ENCODE results near the gene FNDC7.
A peak's percentile ranks its signal among the peaks of the same experiment; 100 is the strongest.

Gene FNDC7

DNA sequence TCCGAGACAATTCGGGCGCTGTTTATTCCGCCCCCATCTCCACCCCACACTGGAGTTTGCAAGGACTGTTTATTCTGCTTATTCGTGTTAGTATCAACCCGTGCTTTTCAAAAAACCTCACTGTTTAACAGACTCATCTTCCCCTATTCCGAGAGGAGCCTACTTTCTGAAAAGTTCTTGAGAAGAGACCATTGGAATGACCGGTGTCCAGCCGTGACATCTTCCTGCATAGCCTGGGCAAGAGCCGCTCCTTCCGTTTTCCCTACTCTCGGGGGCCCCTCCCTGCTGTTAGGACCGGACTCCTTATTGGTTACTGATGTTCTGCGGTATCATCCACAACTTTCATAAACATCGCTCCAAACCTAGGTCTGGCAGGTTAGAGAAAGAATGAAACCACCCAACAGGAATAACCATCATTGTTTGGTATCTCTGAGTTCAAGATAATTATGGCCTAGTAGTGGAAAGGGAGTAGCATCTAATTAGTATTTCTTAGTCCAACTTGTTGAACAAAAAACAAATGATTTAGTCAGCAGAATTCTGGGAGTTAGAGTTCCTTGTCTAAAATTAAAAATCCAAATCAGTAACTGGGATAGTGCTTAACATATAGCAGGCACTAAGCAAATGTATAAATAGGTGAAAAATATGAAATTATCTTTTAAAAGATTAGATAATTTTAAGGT lies 34.6 kb downstream of the FNDC7 start:
- DNase-seq (ENCODE audit: low read depth in 1 of 2, low spot score in 1 of 2): peak; percentile 42 to 78
- H3K4me3 ChIP-seq (replicated peaks; ENCODE audit: insufficient read depth, low read length): peak overlapping the region; percentile 79
- no peaks in the 10 kb centered on the region for H3K27me3 ChIP-seq (ENCODE audit: insufficient read depth, poor library complexity, severe bottlenecking)
- peak; percentile 3; the same call in 1 of the 2 replicates for TF ChIP-seq POLR2AphosphoS5 (IDR thresholded peaks at IDR 0.05; ENCODE audit: low read depth)
- TF ChIP-seq, protein P1, sequence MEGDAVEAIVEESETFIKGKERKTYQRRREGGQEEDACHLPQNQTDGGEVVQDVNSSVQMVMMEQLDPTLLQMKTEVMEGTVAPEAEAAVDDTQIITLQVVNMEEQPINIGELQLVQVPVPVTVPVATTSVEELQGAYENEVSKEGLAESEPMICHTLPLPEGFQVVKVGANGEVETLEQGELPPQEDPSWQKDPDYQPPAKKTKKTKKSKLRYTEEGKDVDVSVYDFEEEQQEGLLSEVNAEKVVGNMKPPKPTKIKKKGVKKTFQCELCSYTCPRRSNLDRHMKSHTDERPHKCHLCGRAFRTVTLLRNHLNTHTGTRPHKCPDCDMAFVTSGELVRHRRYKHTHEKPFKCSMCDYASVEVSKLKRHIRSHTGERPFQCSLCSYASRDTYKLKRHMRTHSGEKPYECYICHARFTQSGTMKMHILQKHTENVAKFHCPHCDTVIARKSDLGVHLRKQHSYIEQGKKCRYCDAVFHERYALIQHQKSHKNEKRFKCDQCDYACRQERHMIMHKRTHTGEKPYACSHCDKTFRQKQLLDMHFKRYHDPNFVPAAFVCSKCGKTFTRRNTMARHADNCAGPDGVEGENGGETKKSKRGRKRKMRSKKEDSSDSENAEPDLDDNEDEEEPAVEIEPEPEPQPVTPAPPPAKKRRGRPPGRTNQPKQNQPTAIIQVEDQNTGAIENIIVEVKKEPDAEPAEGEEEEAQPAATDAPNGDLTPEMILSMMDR (IDR thresholded peaks at IDR 0.05; ENCODE audit: insufficient read depth, low read length): no peak
- no peak for TF ChIP-seq SPI1 (IDR thresholded peaks at IDR 0.05; ENCODE audit: borderline replicate concordance, low read depth)
- TF ChIP-seq REST (IDR thresholded peaks at IDR 0.05; ENCODE audit: insufficient replicate concordance, low read depth): no peak
- H3K27ac ChIP-seq (replicated peaks): peak overlapping the region; percentile 96

DNA sequence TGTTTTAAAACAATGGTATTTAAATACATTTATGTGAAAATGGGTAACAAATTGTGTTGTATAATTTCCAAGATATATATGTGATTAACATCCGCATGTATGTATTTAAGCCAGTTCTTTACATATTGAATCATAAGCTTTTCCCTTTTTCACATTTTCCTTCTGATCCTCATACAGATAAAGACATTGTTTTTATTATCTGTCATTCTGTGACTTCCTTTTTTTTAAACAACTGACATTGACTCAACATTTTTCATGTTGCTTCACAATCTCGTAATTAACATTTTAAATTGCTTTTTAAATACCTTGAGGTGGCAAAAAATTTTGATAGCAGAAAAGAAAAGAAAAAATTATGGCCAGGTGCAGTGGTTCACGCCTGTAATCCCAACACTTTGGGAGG lies 35.2 kb downstream of the FNDC7 start:
- Histone ChIP-seq H3K27me3 (ENCODE audit: insufficient read depth, poor library complexity, severe bottlenecking) (no peaks in the 10 kb centered on the region), H3K27ac (replicated peaks) (peak overlapping the region; percentile 96; the same call in 1 of the 2 replicates), H3K4me3 (replicated peaks; ENCODE audit: insufficient read depth, low read length) (peak overlapping the region; percentile 79; the same call in 1 of the 2 replicates)
- TF ChIP-seq SPI1 (IDR thresholded peaks at IDR 0.05; ENCODE audit: borderline replicate concordance, low read depth) (peak; percentile 81), GABPA (IDR thresholded peaks at IDR 0.05; ENCODE audit: low read depth) (no peak)
- DNase-seq (ENCODE audit: low read depth in 1 of 2, low spot score in 1 of 2): peak in 1 of 2 experiments; percentile 28

DNA sequence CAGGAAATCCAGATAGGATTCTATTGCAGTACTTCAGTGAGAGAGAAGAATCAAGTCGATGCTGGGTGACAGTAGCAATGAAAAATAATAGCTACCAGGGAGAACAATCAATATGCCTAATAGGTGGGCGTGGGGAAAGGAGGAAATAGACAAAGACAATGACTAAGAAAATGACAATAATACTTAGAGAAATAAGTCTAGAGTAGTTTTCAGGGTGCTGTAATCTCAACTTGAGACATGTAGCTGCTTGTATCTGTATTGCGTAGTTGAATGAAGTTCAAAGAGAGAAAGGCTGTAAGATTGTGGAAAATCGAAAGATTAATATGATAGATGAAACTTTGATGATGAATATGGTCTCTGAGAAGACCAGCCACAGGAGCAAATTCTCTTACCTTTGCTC lies 36.4 kb downstream of the FNDC7 start:
- H3K27me3 ChIP-seq (ENCODE audit: insufficient read depth, poor library complexity, severe bottlenecking): no peaks in the 10 kb centered on the region
- H3K4me3 ChIP-seq (replicated peaks; ENCODE audit: insufficient read depth, low read length): no peak overlapping the region
- no peak overlapping the region for H3K27ac ChIP-seq (replicated peaks)
- TF ChIP-seq REST (IDR thresholded peaks at IDR 0.05; ENCODE audit: insufficient replicate concordance, low read depth): no peak
- no peak for TF ChIP-seq SPI1 (IDR thresholded peaks at IDR 0.05; ENCODE audit: borderline replicate concordance, low read depth)
- TF ChIP-seq, protein P1 (IDR thresholded peaks at IDR 0.05; ENCODE audit: insufficient read depth, low read length): no peak
- no peak for TF ChIP-seq POLR2AphosphoS5 (IDR thresholded peaks at IDR 0.05; ENCODE audit: low read depth)
- TF ChIP-seq GABPA (IDR thresholded peaks at IDR 0.05; ENCODE audit: low read depth): no peak
- DNase-seq (ENCODE audit: low read depth in 1 of 2, low spot score in 1 of 2): no peak

DNA sequence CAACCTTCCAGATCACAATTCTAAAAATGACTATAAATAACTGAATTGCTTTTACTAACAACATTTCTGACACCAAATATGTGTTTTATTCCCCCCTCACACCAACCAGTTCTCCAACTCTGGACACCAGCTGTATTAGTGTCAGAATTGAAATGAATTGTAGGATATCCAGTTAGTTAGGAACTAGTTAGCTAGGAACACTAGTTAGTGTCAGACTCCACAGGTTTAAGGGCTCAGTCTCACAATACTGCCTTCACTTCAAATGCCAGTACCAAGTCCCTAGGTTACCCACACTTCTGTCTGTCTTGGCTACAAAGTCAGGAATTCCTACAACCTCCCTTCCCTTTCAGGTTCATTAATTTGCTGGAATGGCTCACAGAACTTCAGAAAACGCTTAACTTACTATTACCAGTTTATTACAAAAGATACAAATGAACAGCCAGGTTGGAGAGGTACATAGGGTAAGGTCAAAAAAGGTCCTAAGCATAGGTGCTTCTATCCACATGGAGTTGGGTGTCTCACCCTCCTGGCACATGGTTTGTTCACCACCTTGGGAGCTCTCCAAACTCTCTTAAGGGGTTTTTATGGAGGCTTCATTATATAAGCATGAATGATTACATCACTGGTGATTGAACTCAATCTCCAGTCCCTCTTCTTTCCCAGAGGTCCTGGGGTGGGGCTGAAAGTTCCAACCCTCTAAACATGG lies 37.9 kb downstream of the FNDC7 start:
- DNase-seq (ENCODE audit: low read depth in 1 of 2, low spot score in 1 of 2): no peak

More for the DNA sequence above, 37.9 kb downstream of the FNDC7 start:
- Histone ChIP-seq H3K27me3 (ENCODE audit: insufficient read depth, poor library complexity, severe bottlenecking) (no peaks in the 10 kb centered on the region), H3K27ac (replicated peaks) (no peak overlapping the region), H3K4me3 (replicated peaks; ENCODE audit: insufficient read depth, low read length) (no peak overlapping the region)
- TF ChIP-seq SPI1 (IDR thresholded peaks at IDR 0.05; ENCODE audit: borderline replicate concordance, low read depth) (no peak), REST (IDR thresholded peaks at IDR 0.05; ENCODE audit: insufficient replicate concordance, low read depth) (no peak), GABPA (IDR thresholded peaks at IDR 0.05; ENCODE audit: low read depth) (no peak), POLR2AphosphoS5 (IDR thresholded peaks at IDR 0.05; ENCODE audit: low read depth) (no peak)
- TF ChIP-seq, protein P1 (IDR thresholded peaks at IDR 0.05; ENCODE audit: insufficient read depth, low read length): no peak

All from HL-60 (cell line).